HG03378 (cell line): ENCODE results near the gene EQTN.
"Not testable (repeated sequence)": the region's sequence is repeated elsewhere in the genome, so short reads cannot be mapped to it uniquely, and the experiment has no call there.

Experiments used
- ATAC-seq: cut with Tn5 transposase; IDR thresholded peaks from one replicate; pipeline ENCODE4 v1.9.1; 2021; ENCODE audit warnings: mild to moderate bottlenecking, moderate library complexity; ENCODE audit not compliant: unreplicated experiment

The EQTN gene

DNA sequence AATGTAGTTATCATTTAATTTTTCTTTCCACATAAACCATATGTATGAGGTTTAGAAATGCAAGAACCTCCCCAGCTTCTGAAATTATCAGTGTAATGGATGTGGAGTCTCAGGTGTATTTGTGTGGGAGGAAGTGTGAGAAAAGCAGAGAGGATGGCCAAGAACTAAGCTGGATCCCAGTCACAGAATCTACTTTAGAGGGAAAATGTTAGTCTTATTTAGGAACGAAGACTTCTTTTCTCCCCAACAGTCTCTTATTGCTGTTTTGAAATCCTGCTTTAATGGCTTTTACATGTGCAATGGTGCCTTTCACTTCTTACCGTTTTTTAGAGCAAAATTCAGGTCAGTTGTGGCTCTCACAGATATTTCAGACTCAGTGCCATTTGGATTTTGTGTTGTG, 3.0 kb downstream of the EQTN start:
- no peak for ATAC-seq

- ATAC-seq, result no peak
Measured at GRCh38 chr9:27292659-27293405, 4.1 kb downstream of the EQTN start.

DNA sequence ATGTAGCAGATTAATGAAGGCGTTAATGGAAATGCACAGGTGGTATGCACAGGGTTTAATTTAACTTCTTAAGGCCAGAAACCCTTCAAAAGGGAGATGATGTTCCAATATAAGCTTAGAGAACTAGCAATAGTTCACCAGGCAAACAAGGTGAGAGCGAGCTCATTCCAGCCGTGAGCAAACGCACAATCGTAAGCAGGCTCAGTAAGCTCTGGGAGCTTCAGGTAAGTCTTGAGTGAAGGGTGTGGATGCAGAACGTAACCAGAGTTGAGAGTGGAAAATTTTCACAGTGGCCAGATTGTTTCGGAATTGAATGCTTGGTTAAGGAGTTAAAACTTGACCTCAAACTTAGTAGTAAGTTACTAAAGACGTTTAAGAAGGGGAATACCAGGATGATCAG, 5.7 kb downstream of the EQTN start:
- no peak for ATAC-seq

DNA sequence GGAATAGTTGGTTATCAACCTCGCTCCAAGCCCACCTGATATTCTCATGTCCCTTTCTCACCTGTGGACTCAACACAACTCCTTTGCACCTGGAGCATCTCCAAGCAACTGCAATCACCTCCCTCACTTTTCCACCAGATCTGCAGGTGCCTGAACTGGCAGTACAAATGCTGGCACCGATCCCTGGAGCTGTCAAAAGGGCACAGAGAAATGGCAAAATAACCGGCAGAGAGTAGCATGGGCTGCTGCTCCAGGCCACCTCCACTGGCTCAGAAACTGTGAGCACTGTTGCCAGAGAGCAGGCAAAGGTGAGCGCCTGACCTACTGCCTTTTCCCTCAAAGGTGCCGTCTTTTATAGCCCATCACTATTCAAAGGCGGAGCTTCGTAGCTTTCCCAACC, 14.7 kb downstream of the EQTN start:
- ATAC-seq, result no peak

- no peak for ATAC-seq
Measured at GRCh38 chr9:27280860-27281259, 16.1 kb downstream of the EQTN start.

DNA sequence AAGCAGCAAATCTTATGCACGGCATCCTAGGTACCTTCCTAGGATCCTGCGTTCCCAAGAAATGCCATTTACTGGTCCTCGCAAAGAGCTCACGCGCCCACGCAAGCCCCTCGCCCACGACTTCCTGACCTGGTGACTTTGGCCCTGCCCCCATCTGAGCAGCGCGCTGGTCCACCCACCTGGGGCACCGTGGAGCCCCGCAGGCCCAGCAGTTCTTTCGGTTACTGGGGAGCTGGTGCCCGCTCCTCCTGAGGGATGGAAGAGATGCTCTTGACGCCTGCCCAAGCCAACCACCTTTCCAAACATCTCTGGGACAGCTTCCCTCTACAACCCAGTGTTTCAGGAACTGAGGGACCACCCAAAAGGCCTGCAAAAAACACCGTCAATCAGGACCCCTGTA, 16.7 kb downstream of the EQTN start:
- no peak for ATAC-seq

DNA sequence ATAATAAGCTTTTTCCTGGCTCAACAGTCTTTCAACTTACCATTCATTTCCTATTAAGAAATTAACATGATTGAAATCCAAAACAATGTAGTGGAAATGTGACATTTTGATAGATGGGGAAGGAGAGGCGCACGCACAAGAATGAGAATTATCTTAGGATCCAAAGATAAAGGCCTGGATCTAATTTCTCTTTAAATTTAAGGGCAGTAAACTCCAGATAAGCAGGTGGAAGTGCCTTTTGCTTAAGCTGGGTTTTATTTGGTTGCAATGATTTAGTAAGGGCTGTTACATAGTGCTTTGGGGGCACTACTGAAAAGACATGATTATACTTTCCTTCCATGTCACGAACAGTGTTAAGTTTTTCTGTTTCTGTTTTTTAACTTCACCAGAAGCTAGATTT, 17.3 kb downstream of the EQTN start:
- no peak for ATAC-seq

GRCh38 chr9:27278374-27278773, 18.6 kb downstream of the EQTN start:
- ATAC-seq, result no peak

DNA sequence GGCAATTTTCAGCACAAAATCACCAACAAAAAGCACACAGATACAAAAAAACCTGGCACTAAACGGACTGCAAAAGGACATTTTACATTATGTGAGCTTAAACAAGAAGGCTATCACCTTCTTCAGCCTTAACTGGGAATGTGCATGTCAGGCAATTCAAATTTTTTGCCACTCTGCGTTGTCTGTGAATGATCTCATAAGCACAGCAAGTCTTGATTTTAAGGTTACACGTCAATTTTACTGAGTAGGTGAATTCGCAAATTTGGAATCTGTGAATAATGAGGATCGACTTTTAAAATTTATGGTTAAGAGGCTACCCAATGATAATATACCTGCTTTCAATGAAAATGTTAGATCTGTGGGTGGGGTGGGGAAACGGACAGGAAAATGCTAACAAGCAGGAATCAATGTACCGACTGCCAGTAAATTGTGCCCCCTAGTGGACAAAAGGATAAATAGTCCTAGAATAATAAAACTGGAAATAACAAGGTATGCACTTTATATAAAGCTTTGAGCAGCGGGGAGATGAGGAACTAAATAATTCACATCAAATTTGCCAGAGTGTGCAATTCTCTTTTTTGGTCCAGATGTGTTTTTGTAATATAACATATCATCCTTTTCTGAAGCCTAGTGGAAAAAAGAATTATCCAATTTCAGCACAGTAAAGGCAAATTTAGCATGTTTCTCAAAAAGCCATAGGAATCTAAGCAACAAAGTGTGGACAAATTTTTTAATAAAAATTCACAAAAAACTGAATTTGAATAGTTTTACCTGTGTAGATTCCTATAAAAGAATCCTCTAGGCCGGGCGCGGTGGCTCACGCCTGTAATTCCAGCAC, 20.5 kb downstream of the EQTN start:
- no peak for ATAC-seq

DNA sequence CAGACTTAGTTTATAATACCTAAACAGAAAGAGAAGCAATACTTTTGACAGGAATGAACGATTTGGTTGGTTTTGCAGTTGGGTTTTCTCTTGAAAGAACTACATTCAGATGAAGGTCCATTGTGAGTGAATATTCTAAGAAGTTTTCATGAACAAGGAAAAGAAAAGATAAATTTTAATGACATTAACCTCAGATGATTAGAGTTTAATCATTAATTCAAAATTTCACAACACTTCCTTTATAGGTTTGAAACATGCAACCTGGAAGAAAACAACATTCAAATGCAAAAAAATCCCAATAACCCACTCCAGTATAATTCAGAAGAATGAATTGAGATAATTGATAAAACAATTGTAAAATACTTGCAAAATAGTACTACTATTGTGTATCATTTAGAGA, 23.8 kb downstream of the EQTN start:
- ATAC-seq, result no peak

DNA sequence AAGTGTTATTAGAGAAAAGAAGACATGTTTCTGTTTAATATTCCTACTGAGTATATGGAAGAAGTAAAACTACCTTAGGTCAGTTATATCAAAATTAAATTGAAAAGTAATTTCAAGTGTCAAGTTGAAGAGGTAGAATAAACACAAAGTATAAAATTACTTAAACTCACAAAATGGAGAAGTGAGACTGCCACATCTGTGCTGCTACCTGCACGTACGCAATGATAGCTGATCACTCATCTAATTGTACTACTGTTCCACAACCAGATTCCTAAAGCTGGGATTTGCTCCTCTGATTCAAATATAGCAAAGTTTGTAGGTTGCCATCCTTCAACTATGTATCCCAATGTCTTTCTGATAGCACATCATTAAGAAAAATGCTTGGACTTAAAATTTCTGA, 24.8 kb downstream of the EQTN start:
- ATAC-seq, result no peak

DNA sequence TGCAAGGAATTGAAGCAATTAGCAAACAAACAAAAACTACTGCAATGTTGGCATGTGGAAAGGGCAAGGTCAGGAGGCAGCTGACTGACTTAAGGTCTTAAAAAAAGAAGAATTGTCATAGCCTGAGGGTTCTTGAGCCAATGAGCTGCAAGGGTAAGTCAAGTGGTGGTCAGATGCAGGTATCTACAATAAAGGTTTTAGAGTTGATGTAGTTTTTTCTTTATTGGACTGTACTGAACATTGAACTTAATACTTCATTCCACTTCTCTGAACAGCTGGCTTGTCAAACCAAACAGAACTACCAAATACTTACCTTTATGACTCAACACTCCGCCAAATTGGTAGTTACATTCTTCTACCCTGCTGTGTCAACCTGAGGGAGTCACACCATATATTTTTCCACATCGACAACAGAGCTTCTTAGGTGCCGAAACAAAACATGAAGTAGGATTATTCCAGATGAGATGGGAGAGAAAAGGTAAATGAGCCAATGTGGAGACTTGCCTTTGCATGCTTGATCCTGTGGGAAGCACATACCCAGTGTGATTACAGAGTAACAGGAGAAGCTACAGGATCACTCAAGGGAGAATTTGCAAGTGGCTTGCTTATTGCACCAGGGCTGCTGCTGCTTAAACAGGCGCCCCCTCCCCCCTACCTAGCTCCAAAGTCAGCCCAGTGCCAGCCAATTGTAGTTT, 35.3 kb downstream of the EQTN start:
- no peak for ATAC-seq

DNA sequence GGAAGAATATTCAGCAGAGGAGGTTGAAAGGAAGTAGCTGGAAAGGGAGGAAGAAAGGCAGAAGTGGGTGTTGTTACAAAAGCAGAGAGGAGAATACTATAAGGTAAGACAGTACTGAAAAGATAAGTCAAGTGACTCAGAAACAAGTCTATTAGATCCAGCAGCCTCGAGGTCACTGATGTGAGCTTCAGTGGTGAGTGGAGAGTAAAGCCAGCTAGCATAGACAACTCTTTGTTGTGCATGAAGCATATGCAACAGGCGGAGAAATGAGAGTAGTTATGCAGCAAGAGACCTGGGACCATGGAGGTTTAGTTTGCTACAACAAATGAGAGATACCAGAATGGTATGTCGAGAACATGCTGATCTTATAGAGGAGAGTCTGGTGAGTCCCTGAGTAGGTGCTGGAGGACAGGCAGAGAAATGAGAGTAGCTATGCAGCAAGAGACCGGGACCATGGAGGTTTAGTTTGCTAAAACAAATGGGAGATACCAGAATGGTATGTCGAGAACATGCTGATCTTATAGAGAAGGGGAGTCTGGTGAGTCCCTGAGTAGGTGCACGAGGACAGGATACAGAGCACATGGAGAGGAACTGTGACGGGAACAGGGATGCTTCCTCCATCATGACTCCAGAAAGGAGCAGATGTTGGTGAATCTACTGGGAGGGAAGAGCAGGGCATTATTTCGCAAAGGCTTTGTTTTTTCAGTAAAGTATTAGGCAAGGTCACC, 36.0 kb downstream of the EQTN start:
- ATAC-seq, result no peak

DNA sequence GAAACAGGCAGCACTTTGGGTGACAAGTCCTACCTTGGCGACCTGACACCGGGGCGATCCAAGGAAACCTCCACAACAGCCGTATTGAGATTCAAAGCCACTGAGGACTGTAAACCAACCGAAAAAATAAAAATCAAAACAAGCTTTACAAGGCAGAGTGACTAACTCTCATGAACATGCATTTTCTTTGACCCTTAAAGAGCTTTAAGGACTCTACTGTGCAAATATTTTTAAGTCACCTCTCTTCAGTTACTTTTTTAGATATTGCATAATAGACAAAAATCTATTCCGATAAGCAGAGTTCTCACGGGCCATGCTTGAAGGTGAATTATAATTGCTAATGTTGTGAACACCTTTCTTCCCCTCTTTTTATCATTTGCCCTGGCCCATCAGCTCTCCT, 38.3 kb downstream of the EQTN start:
- ATAC-seq, result no peak

DNA sequence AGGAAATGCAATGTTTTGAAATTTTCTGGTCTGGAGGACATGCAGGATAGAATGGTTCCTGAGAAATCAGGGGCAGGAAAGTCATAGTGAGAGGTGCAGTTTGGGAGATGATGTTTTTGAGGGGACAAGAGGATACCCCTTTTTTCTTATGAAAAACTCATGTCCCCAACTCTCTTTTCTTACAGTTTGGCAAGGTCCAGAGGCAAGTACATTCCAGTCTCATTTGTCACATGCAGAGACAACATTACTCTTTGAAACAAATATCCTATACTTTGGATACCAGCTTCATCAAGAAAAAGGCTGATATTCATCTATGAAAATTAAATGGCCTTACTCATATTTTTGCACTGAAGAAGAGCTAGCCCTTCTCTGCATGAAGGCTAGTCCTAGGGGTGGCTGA, 48.2 kb downstream of the EQTN start:
- ATAC-seq, result no peak

- ATAC-seq, result peak; percentile 61
Measured at GRCh38 chr9:27247756-27248155, 49.2 kb downstream of the EQTN start.

DNA sequence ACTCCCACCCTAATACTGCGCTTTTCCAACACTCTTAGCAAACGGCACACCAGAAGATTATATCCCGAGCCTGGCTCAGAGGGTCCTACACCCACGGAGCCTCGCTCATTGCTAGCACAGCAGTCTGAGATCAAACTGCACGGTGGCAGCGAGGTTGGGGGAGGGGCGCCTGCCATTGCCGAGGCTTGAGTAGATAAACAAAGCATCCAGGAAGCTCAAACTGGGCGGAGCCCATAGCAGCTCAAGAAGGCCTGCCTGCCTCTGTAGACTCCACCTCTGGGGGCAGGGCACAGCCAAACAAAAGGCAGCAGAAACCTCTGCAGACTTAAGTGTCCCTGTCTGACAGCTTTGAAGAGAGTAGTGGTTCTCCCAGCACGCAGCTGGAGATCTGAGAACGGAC, 57.3 kb downstream of the EQTN start:
- ATAC-seq, result not testable (repeated sequence)
